H54 (cell line): ENCODE measurements around the gene EFNB3.

Source experiments
- DNase-seq: peaks from one replicate; pipeline ENCODE4 v3.0.0; 2011; ENCODE audit warnings: low spot score, mixed read lengths; ENCODE audit not compliant: insufficient read length
- FAIRE-seq: peaks from 3 replicates; lab custom pipeline; 2011; peaks lifted over from hg19 to GRCh38; lab: Jason Lieb, UNC
- POLR2A ChIP-seq: IDR thresholded peaks from 2 replicates; pipeline ENCODE4 v1.6.1; 2011; ENCODE audit warnings: low read depth, mild to moderate bottlenecking, low read length

The EFNB3 gene

DNA sequence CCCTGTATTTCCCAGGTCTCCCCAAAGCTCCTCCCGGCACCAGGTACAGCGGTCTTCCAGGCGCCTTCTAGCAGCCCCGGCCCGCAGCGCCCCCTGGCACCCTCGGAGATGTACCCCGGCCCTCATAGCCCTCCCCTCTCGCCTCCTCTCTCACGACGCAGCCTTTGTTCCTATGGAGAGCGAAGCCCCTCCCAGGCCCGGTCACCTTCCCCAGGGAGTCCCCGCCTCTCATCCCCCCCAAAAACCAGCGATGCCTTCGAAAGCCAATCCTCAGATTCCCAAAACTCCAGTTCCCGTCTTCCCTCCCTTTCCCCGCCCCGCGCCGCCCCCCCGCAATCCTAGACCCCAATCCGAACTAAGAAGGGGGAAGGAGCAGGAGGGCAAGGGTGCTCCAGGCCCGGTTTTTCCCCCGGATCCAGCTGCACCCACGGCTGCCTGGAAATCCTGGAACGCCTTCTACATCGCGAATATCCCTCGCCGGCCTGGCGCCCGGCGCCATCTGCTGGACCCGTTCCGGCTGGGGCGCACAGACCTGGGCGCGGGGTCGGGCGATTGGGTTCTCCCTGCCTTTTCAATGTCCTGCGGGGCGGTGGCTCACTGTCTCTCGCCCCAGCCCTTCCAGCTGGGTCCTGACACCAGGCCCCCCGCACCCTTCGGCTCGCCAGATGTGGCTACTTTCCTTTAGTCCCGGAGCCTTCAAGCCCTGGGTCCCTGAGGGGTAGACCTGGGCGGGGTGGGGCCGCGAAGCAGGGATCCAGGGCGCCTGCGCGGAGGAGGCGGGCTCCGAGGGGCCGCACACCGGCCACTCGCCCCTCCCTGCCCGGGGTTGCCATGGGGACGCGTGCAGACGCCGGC, 12.1 kb downstream of the EFNB3 start, which contains the start of gene DNAH2:
Gene DNAH2, plus strand, starts transcription at position 844 of the 855 bp plus-strand sequence. CDS start 1,991 bp downstream, outside the sequence.
- peak; percentile 40 for TF ChIP-seq POLR2A
- no peak for FAIRE-seq

DNA sequence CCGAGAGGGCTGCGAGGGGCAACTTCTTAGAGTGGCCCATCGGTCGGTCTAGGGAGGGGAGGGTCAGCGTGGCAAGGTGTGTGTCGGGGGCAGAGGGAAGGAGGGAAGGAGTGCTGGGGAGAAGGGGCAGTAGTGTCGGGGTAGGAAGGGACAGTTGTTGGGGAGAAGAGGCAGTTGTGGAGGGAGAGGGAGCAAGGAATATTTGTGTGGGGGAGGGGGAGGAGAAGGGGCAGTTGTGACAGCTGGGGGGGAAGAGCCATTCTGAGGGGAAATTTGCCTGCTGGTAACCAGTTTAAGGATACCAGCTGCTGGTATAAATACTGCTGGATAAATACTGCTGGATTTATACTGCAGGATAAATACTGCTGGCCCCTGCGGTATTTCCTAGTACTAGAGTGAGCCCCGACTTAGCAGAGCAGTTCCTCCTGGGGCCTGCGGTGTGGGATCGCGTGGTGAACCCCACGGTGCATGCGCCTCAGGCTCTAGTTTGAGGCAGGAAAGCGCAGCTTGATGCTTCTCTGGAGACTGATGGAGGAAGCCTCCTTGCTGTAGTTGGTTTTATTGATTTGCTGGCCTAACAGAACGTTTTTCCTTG, 12.9 kb downstream of the EFNB3 start:
- no peak for DNase-seq
- no peak for FAIRE-seq

More for the DNA sequence above, 12.1 kb downstream of the EFNB3 start, which contains the start of gene DNAH2:
- DNase-seq: peak; percentile 93

DNA sequence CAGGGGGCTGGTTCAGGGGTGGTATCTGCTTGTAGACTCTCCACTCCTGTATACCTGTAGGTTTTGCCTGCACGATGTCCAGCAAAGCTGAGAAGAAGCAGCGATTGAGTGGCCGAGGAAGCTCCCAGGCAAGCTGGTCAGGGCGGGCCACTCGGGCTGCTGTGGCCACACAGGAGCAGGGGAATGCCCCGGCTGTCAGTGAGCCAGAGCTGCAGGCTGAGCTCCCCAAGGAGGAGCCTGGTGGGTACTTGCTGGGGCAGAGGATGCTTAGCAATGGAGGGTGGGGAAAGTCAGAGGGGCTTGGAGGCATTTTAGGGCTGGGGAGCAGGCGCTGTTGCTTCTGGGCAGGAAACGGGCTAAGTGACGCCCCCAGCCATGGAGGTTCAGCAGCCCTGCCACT, 14.7 kb downstream of the EFNB3 start:
- TF ChIP-seq POLR2A: no peak
- DNase-seq: no peak
- no peak for FAIRE-seq

More for the DNA sequence above, 12.9 kb downstream of the EFNB3 start:
- no peak for TF ChIP-seq POLR2A

DNA sequence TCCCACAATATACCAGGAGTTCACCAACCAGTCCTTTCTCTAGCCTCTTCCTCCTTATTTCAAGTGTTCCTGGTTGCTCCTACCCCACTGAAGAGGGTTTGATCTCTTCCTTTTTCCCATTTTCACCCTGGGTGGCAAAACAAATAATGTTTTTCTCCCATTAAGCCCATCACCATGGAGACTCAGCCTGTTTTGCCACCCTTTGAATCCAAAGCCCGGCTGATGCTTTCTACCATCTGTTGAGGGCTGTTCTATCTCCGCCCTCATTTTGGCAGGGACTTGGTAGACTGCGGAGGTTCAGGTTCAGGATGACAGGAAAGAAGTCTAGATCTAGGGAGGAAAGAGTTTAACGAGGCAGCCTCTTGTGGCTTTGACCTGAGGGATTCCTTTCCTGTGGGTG, 15.1 kb downstream of the EFNB3 start:
- FAIRE-seq: no peak

DNA sequence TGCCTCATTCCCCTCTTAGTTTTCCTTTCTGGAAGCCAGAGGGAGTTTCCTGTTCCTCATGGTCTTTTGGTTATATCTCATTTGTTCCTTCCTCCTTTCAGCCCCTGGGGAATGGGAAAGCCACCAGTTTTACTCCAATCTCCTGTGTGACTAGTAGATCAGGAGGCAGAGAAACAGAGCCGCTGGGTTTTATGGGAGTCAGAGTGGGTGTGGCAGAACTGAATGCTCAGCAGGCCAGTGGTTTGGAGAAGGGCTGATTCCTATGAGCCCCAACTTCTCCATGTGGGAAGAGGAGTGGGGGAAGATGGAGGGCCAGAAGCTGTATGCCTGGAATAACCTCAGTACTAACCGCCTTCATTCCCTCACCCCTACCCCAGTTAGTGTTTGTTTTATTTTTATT, 16.6 kb downstream of the EFNB3 start:
- TF ChIP-seq POLR2A: no peak
- FAIRE-seq: no peak

More for the DNA sequence above, 15.1 kb downstream of the EFNB3 start:
- no peak for DNase-seq
- TF ChIP-seq POLR2A: no peak

DNA sequence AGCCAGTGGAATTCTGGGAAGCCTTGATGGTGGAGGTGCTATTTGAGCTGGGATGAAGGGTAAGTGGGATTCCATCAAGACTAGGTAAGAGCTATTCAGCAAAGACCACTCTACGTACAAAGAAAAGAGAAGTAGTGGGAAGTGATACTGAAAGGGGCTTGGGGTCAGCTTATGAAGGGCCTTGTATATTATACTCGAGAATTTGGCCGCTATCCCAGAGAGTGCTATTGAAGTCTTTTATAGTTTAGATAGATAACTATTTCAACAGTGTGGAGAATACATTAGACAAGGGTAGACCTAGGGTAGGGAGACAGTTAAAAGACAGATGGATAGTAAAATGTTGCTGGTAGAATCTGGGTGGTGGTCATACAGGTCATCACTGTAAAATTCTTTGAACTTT, 22.9 kb downstream of the EFNB3 start:
- TF ChIP-seq POLR2A: no peak
- DNase-seq (no peak), FAIRE-seq (no peak)

More for the DNA sequence above, 16.6 kb downstream of the EFNB3 start:
- no peak for DNase-seq

DNA sequence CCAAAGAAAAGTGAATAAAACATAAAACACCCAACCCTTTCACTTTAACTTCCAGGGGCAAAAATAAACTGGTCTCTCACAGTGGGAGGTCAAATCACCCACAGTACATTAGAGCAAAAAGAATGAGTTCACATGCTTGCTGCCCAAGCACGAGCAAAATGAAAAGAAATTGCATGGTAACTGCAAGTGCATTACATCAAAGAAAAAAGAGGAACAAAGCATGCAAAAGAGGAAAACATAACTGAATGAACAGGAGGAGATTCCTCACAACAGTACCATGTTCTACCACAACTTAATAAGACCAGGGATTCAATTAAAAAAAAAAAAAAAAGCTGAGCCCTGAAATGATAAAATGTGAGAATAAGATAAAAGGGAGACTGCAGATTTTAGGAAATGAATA, 24.8 kb downstream of the EFNB3 start:
- DNase-seq (no peak), FAIRE-seq (no peak)
- no peak for TF ChIP-seq POLR2A

DNA sequence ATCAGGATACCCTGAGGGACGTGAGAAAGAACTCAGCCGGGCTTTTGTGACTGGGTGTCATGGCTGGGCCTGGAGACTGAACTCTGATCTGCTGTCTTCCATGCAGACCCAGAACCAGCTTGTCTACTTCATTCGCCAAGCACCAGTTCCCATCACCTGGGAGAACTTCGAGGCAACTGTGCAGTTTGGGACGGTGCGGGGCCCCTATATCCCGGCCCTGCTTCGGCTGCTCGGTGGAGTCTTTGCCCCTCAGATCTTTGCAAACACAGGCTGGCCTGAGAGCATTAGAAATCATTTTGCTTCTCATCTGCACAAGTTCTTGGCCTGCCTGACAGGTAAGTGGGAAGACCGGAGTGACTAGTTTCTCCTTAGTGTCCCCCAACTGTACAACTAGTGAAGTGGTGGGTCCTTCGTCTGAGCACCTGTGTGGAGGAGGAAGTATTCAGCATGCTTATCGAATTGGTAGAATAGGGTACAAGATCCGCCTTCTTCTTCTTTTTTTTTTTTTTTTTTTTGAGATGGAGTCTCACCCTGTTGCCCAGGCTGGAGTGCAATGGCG, 28.1 kb downstream of the EFNB3 start:
- no peak for FAIRE-seq
- TF ChIP-seq POLR2A: no peak
- DNase-seq: no peak

DNA sequence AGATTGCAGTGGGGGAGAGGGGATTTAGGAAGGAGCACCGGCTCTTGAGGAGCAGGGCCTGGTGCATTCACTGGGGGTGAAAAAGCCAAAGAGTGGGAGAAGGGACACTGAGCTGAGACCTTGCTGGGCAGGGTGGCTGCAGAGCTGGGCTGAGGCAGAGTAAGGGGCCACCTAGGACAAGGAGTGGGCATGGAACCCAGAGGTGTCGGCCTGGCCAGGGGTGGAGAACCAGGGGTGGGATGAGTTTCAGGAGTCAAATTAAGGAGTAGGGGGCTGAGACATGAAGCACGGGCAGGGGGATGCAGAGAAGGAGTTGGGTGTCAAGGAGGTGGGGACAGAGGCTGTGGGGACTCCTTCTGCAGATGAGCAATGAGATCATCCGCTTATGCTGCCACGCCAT, 32.6 kb downstream of the EFNB3 start:
- no peak for DNase-seq
- no peak for FAIRE-seq
- no peak for TF ChIP-seq POLR2A

DNA sequence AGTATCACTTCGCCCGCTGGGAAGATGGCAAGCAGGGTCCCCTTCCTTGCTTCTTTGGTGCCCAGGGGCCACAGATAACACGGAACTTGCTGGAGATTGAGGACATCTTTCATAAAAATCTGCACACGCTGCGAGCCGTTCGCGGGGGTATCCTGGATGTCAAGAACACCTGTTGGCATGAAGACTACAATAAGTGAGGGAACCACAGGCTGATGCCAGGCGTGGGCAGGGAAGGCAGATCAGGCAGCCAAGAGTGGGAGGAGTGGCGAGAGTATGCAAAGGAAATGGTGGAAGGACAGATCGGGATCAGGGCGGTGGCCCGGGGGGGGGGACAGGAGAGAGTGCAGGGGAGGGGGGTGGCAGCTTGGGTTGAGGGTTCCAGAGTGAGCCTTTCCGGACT, 34.7 kb downstream of the EFNB3 start:
- FAIRE-seq (no peak), DNase-seq (no peak)
- TF ChIP-seq POLR2A: no peak

DNA sequence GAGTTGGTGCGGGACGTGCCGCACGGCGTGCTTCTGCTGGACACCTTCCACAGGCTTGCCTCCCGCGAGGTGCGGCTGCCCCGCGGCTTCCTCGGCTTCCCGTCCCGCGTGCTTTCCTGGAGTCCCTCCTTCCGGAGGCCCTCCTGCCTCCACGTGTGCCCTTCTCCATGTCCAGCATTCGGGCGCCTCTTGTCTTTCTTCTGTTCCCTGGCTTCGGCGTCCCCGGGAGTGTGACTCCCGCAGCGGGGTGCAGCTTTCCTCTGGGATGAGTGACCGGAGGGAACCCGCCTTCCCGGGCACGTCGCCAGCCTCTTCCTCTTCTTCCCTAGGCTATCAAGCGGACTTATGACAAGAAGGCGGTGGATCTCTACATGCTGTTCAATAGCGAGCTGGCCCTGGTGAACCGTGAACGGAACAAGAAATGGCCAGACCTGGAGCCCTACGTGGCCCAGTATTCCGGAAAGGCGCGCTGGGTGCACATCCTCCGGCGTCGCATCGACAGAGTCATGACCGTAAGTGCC, 35.5 kb downstream of the EFNB3 start:
- DNase-seq (no peak), FAIRE-seq (no peak)
- TF ChIP-seq POLR2A: no peak

DNA sequence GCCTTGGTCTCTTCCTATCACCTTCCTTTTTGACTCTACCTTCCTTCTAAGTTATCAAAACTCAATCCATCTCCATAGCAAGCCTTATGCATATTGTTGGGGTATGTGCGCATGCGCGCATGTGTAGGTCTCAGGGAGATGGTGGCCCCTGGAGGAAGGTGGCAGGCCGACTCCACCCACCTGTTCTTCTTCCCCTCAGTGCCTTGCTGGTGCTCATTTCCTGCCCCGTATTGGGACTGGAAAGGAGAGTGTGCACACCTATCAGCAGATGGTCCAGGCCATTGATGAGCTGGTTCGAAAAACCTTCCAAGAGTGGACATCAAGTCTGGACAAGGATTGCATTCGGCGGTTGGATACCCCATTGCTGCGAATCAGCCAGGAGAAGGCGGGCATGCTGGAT, 37.7 kb downstream of the EFNB3 start:
- no peak for FAIRE-seq
- no peak for TF ChIP-seq POLR2A
- no peak for DNase-seq

DNA sequence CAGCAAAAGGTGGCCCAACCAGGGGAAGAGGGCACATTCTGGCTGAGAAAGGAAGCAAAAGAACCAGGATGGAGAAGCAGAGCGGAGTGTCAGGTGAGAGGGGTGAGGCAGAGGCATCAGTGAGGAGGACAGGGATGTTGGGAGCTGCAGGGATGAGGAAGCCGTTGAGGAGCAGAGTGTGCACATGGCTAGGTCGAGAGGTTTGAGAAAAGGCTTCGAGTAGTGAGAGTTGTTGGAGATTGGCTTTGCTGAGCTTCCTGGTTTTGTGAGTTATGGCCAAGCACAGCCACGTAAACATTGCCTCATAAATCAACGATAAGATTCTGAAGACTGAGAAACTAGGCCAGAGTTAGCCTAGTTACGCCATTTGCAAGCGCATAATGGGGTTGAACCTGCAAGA, 39.4 kb downstream of the EFNB3 start:
- FAIRE-seq: no peak
- TF ChIP-seq POLR2A: no peak
- DNase-seq: no peak
